HG03521 (cell line): Measurements from ENCODE around the gene POLG.
"Not testable (repeated sequence)": the region's sequence is repeated elsewhere in the genome, so short reads cannot be mapped to it uniquely, and the experiment has no call there.

ENCODE experiments used
- ATAC-seq: cut with Tn5 transposase; IDR thresholded peaks from one replicate; pipeline ENCODE4 v1.9.1; 2021; ENCODE audit warnings: mild to moderate bottlenecking, moderate library complexity; ENCODE audit not compliant: unreplicated experiment

POLG gene

DNA sequence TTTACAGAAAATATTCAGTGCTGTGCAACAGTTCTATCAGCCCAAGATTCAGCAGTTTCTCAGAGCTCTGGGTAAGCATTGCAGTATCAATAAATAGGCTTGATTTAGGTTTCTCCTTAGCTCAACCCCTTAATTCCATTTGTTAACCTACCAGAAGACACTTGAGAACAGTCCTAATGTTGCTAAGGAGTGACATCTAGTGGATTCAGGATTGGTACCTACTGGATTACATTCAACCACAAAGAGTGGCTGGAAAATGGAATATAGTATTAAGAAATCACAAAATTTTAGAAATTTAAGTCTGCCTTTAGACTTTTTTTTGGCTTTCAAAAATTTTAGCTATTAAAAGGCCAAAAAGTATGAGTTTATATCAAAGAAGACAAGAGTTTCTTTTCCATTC is 34.7 kb downstream of the POLG start:
- no peak for ATAC-seq

- no peak for ATAC-seq
Measured at GRCh38 chr15:89293012-89293411, 41.6 kb downstream of the POLG start.

GRCh38 chr15:89291934-89292438 is 42.6 kb downstream of the POLG start:
- no peak for ATAC-seq

GRCh38 chr15:89283201-89283600 is 51.4 kb downstream of the POLG start:
- ATAC-seq = no peak

DNA sequence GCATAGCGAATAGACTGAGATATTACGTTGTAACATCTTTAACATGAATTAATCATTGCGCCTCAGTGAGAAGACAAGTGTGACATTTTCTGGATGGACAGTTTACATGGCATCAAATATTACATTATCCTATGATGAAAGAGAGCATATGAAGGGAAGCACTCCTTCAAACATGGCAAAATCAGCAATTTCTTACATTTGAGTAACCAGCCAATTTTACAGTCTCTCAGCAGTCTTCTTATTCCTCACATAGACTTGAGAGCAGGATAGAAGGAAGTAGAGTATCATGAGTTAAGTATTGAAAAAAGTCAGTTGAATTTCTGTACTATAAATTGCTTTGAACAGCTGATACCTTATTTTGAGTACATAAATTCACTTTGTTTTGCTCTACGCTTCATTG is 52.0 kb downstream of the POLG start:
- ATAC-seq = no peak

DNA sequence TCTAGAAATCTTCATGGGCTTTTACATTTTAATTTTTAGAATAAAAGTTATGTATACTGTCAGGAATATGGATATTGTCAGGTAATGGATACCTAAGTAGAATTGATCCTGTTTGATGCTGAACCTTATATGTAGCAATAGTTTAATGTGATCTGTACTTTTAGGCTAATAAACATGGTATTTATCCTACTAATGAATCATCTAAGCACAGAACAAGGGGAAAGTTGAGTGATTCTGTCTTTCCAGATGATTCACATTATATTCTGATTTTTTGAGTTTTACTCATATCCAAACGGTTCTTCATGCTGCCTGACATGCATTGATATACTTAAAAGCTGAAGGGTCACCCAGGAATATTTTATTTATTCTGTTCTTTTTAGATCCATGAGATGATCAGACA is 56.3 kb downstream of the POLG start:
- ATAC-seq = no peak

DNA sequence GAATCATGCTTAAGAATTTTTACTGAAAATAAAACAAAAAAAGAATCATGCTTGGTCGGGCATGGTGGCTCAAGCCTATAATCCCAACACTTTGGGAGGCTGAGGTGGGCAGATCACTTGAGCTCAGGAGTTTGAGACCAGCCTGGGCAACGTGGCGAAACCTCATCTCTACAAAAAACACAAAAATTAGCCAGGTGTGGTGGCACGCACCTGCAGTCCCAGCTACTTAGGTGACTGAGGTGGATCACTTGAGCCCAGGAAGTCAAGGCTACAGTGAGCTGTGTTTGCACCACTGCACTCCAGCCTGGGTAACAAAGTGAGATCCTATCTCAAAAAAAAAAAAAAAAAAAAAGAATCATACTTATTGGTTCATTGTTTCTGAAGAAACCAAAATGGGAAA is 57.3 kb downstream of the POLG start:
- ATAC-seq = not testable (repeated sequence)
